Neural cell (in vitro differentiated cells): ENCODE measurements around the gene PARVA. TPM values are rescaled to one million over a fixed set of nuclear protein-coding genes. Genes with fewer than 3 reads are reported as not detected.

Experiments
- H2AFZ ChIP-seq: fragments of 200-600, 300-800 bp; sonication (generic), shearing (Covaris generic); 2 replicates; pipeline ENCODE4 v1.6.0; 2014; ENCODE audit warnings: low read depth, mild to moderate bottlenecking, antibody characterized with exemption, low read length, moderate library complexity
- H3F3A ChIP-seq: fragments of 200-600 bp; shearing (Covaris generic); 2 replicates; pipeline ENCODE4 v1.6.1; 2016; ENCODE audit warnings: mild to moderate bottlenecking, moderate library complexity, mixed read lengths, antibody characterized with exemption, low read length; ENCODE audit not compliant: insufficient read depth, poor library complexity, severe bottlenecking
- H3K27ac ChIP-seq: fragments of 200-600, 300-800 bp; sonication (generic), shearing (Covaris generic); 2 replicates; pipeline ENCODE4 v1.5.1; 2014; ENCODE audit warnings: mild to moderate bottlenecking, low read length, moderate library complexity
- H3K27me3 ChIP-seq: fragments of 300-800, 200-600 bp; sonication (generic), shearing (Covaris generic); 2 replicates; pipeline ENCODE4 v1.6.0; 2014; ENCODE audit warnings: mild to moderate bottlenecking, low read depth, low read length, moderate library complexity; ENCODE audit not compliant: insufficient read depth
- H3K36me3 ChIP-seq: fragments of 300-800, 200-600 bp; sonication (generic), shearing (Covaris generic); 2 replicates; pipeline ENCODE4 v1.5.1; 2014; ENCODE audit warnings: mild to moderate bottlenecking, antibody characterized with exemption, low read length, moderate library complexity; ENCODE audit not compliant: insufficient read depth
- H3K4me2 ChIP-seq: fragments of 300-800, 200-600 bp; sonication (generic), shearing (Covaris generic); 2 replicates; pipeline ENCODE4 v1.6.0; 2014; ENCODE audit warnings: mild to moderate bottlenecking, low read length
- H3K4me3 ChIP-seq: fragments of 300-800, 200-600 bp; sonication (generic), shearing (Covaris generic); 2 replicates; pipeline ENCODE4 v1.5.1; 2014; ENCODE audit warnings: mild to moderate bottlenecking, low read length, moderate library complexity
- H3K79me2 ChIP-seq: fragments of 200-600 bp; shearing (Covaris generic); replicated peaks from 2 replicates; pipeline ENCODE4 v1.6.0; 2014; ENCODE audit warnings: mild to moderate bottlenecking, low read length, moderate library complexity; ENCODE audit not compliant: insufficient read depth
- H3K9ac ChIP-seq: fragments of 300-800, 200-600 bp; sonication (generic), shearing (Covaris generic); 2 replicates; pipeline ENCODE4 v1.6.1; 2016; ENCODE audit warnings: mild to moderate bottlenecking, low read length, mixed read lengths
- H3K9me2 ChIP-seq: fragments of 200-600 bp; shearing (Covaris generic); 2 replicates; pipeline ENCODE4 v1.6.1; 2016; ENCODE audit warnings: mild to moderate bottlenecking, low read length, mixed read lengths; ENCODE audit not compliant: insufficient read depth
- H3K9me3 ChIP-seq: fragments of 200-600, 300-800 bp; sonication (generic), shearing (Covaris generic); 2 replicates; pipeline ENCODE4 v1.6.1; 2016; ENCODE audit warnings: mild to moderate bottlenecking, mixed run types, low read length, moderate library complexity, mixed read lengths
- H4K20me1 ChIP-seq: fragments of 200-600 bp; shearing (Covaris generic); 2 replicates; pipeline ENCODE4 v1.6.1; 2016; ENCODE audit warnings: mild to moderate bottlenecking, mixed run types; ENCODE audit not compliant: insufficient read depth
- EP300 ChIP-seq: fragments of 450-650 bp; conservative IDR thresholded peaks from 2 replicates; pipeline ENCODE4 v1.6.1; 2014; ENCODE audit warnings: antibody characterized with exemption, mild to moderate bottlenecking, moderate library complexity; ENCODE audit not compliant: poor library complexity, severe bottlenecking
- EZH2 ChIP-seq: fragments of 200-600, 300-800 bp; shearing (Covaris generic), sonication (generic); IDR thresholded peaks from 2 replicates; pipeline ENCODE4 v1.6.1; 2014; ENCODE audit warnings: antibody characterized with exemption, low read length, borderline replicate concordance, mild to moderate bottlenecking; ENCODE audit not compliant: insufficient read depth, poor library complexity, severe bottlenecking
- MXI1 ChIP-seq: fragments of 450-650 bp; conservative IDR thresholded peaks from 2 replicates; pipeline ENCODE4 v1.6.1; 2014; ENCODE audit warnings: antibody characterized with exemption, mild to moderate bottlenecking; ENCODE audit not compliant: poor library complexity, severe bottlenecking
- POLR2AphosphoS5 ChIP-seq: IDR thresholded peaks from 2 replicates; pipeline ENCODE4 v1.6.1; 2012
- RAD21 ChIP-seq: fragments of 450-650 bp; conservative IDR thresholded peaks from 2 replicates; pipeline ENCODE4 v1.6.1; 2014; ENCODE audit warnings: antibody characterized with exemption, mild to moderate bottlenecking, moderate library complexity
- SMC3 ChIP-seq: fragments of 450-650 bp; conservative IDR thresholded peaks from 2 replicates; pipeline ENCODE4 v1.6.1; 2014; ENCODE audit warnings: antibody characterized with exemption, mild to moderate bottlenecking, moderate library complexity; ENCODE audit not compliant: poor library complexity
- TAF1 ChIP-seq: IDR thresholded peaks from 2 replicates; pipeline ENCODE4 v1.6.1; 2012; ENCODE audit warnings: low read depth
- polyA plus RNA-seq: library from polyadenylated mRNA; depleted of rRNA; stranded (reverse); fragments of >200 nt; gene quantifications from 2 replicates; pipeline ENCODE4 v1.2.3, GENCODE V29; 2014
- TF ChIP-seq, protein P1 (sequence below): IDR thresholded peaks from 2 replicates; pipeline ENCODE4 v1.6.1; 2012; ENCODE audit warnings: borderline replicate concordance
- TF ChIP-seq, protein P2 (sequence below): fragments of 450-650 bp; IDR thresholded peaks from 2 replicates; pipeline ENCODE4 v1.5.1; 2014; ENCODE audit warnings: antibody characterized with exemption, mild to moderate bottlenecking, moderate library complexity; ENCODE audit not compliant: poor library complexity, severe bottlenecking

The PARVA gene
- polyA plus RNA-seq, 1 donor from 2014 or later, result 0.94 TPM

GRCh38 chr11:12556788-12557384 is 179.5 kb downstream of the PARVA start:
- H3K36me3 ChIP-seq, result no peaks in the 10 kb centered on the region
- H3K4me3 ChIP-seq, result no peak overlapping the region
- no peaks in the 10 kb centered on the region for H3K9me3 ChIP-seq
- H3K4me2 ChIP-seq, result no peak overlapping the region
- no peaks in the 10 kb centered on the region for H4K20me1 ChIP-seq
- no peaks in the 10 kb centered on the region for H3K9me2 ChIP-seq
- H3K79me2 ChIP-seq, result no peaks in the 10 kb centered on the region
- H3F3A ChIP-seq, result no peaks in the 10 kb centered on the region
- H3K9ac ChIP-seq, result no peak overlapping the region
- no peak overlapping the region for H2AFZ ChIP-seq
- TF ChIP-seq RAD21, result no peak
- TF ChIP-seq EP300, result no peak
- TF ChIP-seq, protein P1, sequence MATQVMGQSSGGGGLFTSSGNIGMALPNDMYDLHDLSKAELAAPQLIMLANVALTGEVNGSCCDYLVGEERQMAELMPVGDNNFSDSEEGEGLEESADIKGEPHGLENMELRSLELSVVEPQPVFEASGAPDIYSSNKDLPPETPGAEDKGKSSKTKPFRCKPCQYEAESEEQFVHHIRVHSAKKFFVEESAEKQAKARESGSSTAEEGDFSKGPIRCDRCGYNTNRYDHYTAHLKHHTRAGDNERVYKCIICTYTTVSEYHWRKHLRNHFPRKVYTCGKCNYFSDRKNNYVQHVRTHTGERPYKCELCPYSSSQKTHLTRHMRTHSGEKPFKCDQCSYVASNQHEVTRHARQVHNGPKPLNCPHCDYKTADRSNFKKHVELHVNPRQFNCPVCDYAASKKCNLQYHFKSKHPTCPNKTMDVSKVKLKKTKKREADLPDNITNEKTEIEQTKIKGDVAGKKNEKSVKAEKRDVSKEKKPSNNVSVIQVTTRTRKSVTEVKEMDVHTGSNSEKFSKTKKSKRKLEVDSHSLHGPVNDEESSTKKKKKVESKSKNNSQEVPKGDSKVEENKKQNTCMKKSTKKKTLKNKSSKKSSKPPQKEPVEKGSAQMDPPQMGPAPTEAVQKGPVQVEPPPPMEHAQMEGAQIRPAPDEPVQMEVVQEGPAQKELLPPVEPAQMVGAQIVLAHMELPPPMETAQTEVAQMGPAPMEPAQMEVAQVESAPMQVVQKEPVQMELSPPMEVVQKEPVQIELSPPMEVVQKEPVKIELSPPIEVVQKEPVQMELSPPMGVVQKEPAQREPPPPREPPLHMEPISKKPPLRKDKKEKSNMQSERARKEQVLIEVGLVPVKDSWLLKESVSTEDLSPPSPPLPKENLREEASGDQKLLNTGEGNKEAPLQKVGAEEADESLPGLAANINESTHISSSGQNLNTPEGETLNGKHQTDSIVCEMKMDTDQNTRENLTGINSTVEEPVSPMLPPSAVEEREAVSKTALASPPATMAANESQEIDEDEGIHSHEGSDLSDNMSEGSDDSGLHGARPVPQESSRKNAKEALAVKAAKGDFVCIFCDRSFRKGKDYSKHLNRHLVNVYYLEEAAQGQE, result no peak
- no peak for TF ChIP-seq EZH2
- no peak for TF ChIP-seq MXI1
- no peak for TF ChIP-seq POLR2AphosphoS5
- TF ChIP-seq, protein P2, sequence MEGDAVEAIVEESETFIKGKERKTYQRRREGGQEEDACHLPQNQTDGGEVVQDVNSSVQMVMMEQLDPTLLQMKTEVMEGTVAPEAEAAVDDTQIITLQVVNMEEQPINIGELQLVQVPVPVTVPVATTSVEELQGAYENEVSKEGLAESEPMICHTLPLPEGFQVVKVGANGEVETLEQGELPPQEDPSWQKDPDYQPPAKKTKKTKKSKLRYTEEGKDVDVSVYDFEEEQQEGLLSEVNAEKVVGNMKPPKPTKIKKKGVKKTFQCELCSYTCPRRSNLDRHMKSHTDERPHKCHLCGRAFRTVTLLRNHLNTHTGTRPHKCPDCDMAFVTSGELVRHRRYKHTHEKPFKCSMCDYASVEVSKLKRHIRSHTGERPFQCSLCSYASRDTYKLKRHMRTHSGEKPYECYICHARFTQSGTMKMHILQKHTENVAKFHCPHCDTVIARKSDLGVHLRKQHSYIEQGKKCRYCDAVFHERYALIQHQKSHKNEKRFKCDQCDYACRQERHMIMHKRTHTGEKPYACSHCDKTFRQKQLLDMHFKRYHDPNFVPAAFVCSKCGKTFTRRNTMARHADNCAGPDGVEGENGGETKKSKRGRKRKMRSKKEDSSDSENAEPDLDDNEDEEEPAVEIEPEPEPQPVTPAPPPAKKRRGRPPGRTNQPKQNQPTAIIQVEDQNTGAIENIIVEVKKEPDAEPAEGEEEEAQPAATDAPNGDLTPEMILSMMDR, result no peak
- no peak for TF ChIP-seq SMC3
- no peak for TF ChIP-seq TAF1
- no peaks in the 10 kb centered on the region for H3K27me3 ChIP-seq
- H3K27ac ChIP-seq, result no peak overlapping the region

DNA sequence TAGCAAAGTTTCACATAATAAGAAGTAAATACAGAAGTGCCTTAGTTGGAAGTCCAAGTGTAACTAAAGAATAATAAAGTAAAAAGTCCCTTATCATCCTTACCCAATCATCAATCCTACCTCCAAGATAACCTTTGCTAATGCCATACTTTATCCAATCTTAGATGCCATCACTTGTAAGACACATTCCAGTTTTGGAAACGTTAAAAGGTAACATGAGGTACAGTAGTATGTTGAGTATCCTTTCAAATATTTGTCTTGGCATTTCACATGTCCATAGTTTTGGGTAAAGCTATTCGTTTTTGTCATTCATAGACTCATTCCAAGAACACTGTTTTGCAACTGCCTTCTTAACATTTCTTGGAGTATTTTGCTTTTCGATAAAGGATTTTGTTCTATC is 181.6 kb downstream of the PARVA start:
- H3K79me2 ChIP-seq, result no peaks in the 10 kb centered on the region
- no peak overlapping the region for H3K9ac ChIP-seq
- no peaks in the 10 kb centered on the region for H3K9me2 ChIP-seq
- no peak overlapping the region for H2AFZ ChIP-seq
- H3K27me3 ChIP-seq, result no peaks in the 10 kb centered on the region
- H3F3A ChIP-seq, result no peaks in the 10 kb centered on the region
- H4K20me1 ChIP-seq, result no peaks in the 10 kb centered on the region
- no peak overlapping the region for H3K4me3 ChIP-seq
- H3K9me3 ChIP-seq, result no peaks in the 10 kb centered on the region
- no peaks in the 10 kb centered on the region for H3K36me3 ChIP-seq
- no peak overlapping the region for H3K27ac ChIP-seq
- no peak overlapping the region for H3K4me2 ChIP-seq
- TF ChIP-seq RAD21 (no peak), EP300 (no peak), EZH2 (no peak), MXI1 (no peak), TAF1 (no peak), POLR2AphosphoS5 (no peak)
